Caco-2 (cell line): ENCODE data around the gene ABCC1. TPM values are rescaled to one million over a fixed set of nuclear protein-coding genes. Genes with fewer than 3 reads are reported as not detected.

Experiments used
- BruUV-seq: library from RNA; stranded (reverse); fragments of 400-500 nt; replicated peaks from 2 replicates; lab custom pipeline; 2021; lab: Mats Ljungman, UMichigan
- CTCF ChIA-PET: fragments of 300-600 bp; sonication (Branson Sonifier 250); formaldehyde crosslinking; loops from one replicate; lab custom pipeline; 2022; ENCODE audit warnings: antibody characterized with exemption; lab: Charles Lee
- POLR2A ChIA-PET: fragments of 300-600 bp; sonication (Branson Sonifier 250); formaldehyde crosslinking; loops from one replicate; lab custom pipeline; 2022; ENCODE audit warnings: antibody characterized with exemption; lab: Charles Lee
- DNase-seq, 2 experiments: peaks; one replicate each; pipeline versions ENCODE4 v3.0.0 to v3.0.0-alpha.2; 2020 to 2022
- H3K27me3 ChIP-seq: replicated peaks from 2 replicates; pipeline ENCODE4 v1.6.0; 2011; ENCODE audit warnings: low read length; ENCODE audit not compliant: control insufficient read depth, insufficient read depth
- H3K36me3 ChIP-seq: 2 replicates; pipeline ENCODE4 v1.5.1; 2011; ENCODE audit warnings: low read length; ENCODE audit not compliant: control insufficient read depth, insufficient read depth
- H3K4me1 ChIP-seq: fragments of 250-450 bp; sonication (Bioruptor Pico); 2 replicates; pipeline ENCODE4 v1.5.1; 2020; ENCODE audit warnings: mild to moderate bottlenecking
- H3K4me3 ChIP-seq: 2 replicates; pipeline ENCODE4 v1.5.1; 2011; ENCODE audit warnings: low read depth, mild to moderate bottlenecking, control low read depth, low read length
- H3K9me3 ChIP-seq: fragments of 250-450 bp; sonication (Bioruptor Pico); 2 replicates; pipeline ENCODE4 v1.5.1; 2020; ENCODE audit warnings: mild to moderate bottlenecking, moderate library complexity
- H3K27ac Mint-ChIP-seq: one replicate; pipeline ENCODE4 v1.8.0; 2022; ENCODE audit warnings: mixed read lengths; ENCODE audit not compliant: unreplicated experiment
- H3K27me3 Mint-ChIP-seq: one replicate; pipeline ENCODE4 v1.8.0; 2022; ENCODE audit warnings: mixed read lengths; ENCODE audit not compliant: insufficient read depth, unreplicated experiment
- H3K36me3 Mint-ChIP-seq: one replicate; pipeline ENCODE4 v1.8.0; 2022; ENCODE audit warnings: mild to moderate bottlenecking, mixed read lengths; ENCODE audit not compliant: insufficient read depth, unreplicated experiment
- H3K4me1 Mint-ChIP-seq: one replicate; pipeline ENCODE4 v1.8.0; 2022; ENCODE audit warnings: low read depth, mixed read lengths; ENCODE audit not compliant: unreplicated experiment
- H3K4me3 Mint-ChIP-seq: one replicate; pipeline ENCODE4 v1.8.0; 2022; ENCODE audit warnings: mild to moderate bottlenecking, moderate library complexity, mixed read lengths; ENCODE audit not compliant: unreplicated experiment
- H3K9me3 Mint-ChIP-seq: one replicate; pipeline ENCODE4 v1.8.0; 2022; ENCODE audit warnings: mixed read lengths; ENCODE audit not compliant: unreplicated experiment
- intact Hi-C: fragments of 100-400 bp; cut with micrococcal nuclease; formaldehyde crosslinking; loops from one replicate; pipeline ENCODE4 v1.10.0; 2022; ENCODE audit not compliant: unreplicated experiment
- total RNA-seq: library from RNA; stranded (reverse); gene quantifications from 2 replicates; pipeline ENCODE4 v1.2.3, GENCODE V29; 2022
- TF ChIP-seq, protein P1 (sequence below), 2 experiments: fragments of 200-600 bp in 1 of 2; IDR thresholded peaks; 1 replicate in 1 of 2; 2 replicates in 1 of 2; pipeline versions ENCODE4 v1.5.1 to v1.8.0; 2011 to 2022; ENCODE audit warnings: antibody characterized with exemption in 1 of 2, control low read depth in 1 of 2, inconsistent platforms in 1 of 2, low read depth in 1 of 2, low read length in 1 of 2, mild to moderate bottlenecking in 1 of 2, moderate library complexity in 1 of 2; ENCODE audit not compliant: insufficient read depth in 1 of 2, severe bottlenecking in 1 of 2, unreplicated experiment in 1 of 2

The ABCC1 gene
- total RNA-seq, 1 experiment from 2014 or later, result 22.3 TPM

GRCh38 chr16:15967655-15968315 lies 18.4 kb downstream of the ABCC1 start:
- H3K36me3 Mint-ChIP-seq, result peaks cover 25% of the 10 kb centered on the region
- H3K27me3 ChIP-seq, result no peaks in the 10 kb centered on the region
- CTCF ChIA-PET, result no interaction called here
- H3K27ac Mint-ChIP-seq, result no peak overlapping the region
- H3K4me1 ChIP-seq, result peaks cover 10% of the 10 kb centered on the region; the same call in 1 of the 2 replicates
- BruUV-seq, result no TSS peak
- H3K9me3 ChIP-seq, result peaks cover 5% of the 10 kb centered on the region; the same call in 1 of the 2 replicates
- no peaks in the 10 kb centered on the region for H3K27me3 Mint-ChIP-seq
- no peak for DNase-seq
- TF ChIP-seq, protein P1, sequence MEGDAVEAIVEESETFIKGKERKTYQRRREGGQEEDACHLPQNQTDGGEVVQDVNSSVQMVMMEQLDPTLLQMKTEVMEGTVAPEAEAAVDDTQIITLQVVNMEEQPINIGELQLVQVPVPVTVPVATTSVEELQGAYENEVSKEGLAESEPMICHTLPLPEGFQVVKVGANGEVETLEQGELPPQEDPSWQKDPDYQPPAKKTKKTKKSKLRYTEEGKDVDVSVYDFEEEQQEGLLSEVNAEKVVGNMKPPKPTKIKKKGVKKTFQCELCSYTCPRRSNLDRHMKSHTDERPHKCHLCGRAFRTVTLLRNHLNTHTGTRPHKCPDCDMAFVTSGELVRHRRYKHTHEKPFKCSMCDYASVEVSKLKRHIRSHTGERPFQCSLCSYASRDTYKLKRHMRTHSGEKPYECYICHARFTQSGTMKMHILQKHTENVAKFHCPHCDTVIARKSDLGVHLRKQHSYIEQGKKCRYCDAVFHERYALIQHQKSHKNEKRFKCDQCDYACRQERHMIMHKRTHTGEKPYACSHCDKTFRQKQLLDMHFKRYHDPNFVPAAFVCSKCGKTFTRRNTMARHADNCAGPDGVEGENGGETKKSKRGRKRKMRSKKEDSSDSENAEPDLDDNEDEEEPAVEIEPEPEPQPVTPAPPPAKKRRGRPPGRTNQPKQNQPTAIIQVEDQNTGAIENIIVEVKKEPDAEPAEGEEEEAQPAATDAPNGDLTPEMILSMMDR (IDR thresholded peaks at IDR 0.05; ENCODE audit: insufficient read depth in 1 of 2, low read depth in 1 of 2, low read length in 1 of 2, severe bottlenecking in 1 of 2, unreplicated experiment in 1 of 2), result no peak
- no peak overlapping the region for H3K4me3 Mint-ChIP-seq
- H3K4me3 ChIP-seq, result no peak overlapping the region
- H3K4me1 Mint-ChIP-seq, result peaks cover 9% of the 10 kb centered on the region
- POLR2A ChIA-PET, result no interaction called here
- intact Hi-C loops, result no loop called here
- H3K9me3 Mint-ChIP-seq, result peaks cover 30% of the 10 kb centered on the region
- no peaks in the 10 kb centered on the region for H3K36me3 ChIP-seq

GRCh38 chr16:15970202-15970601 lies 20.8 kb downstream of the ABCC1 start:
- no peak overlapping the region for H3K4me3 Mint-ChIP-seq
- peaks cover 29% of the 10 kb centered on the region for H3K36me3 Mint-ChIP-seq
- ChIA-PET POLR2A (no interaction called here), CTCF (no interaction called here)
- H3K4me1 Mint-ChIP-seq, result peaks cover 9% of the 10 kb centered on the region
- no peak for DNase-seq
- intact Hi-C loops, result no loop called here
- Histone ChIP-seq H3K27me3 (no peaks in the 10 kb centered on the region), H3K9me3 (peaks cover 2% of the 10 kb centered on the region; the same call in 1 of the 2 replicates), H3K4me1 (peaks cover 10% of the 10 kb centered on the region; the same call in 1 of the 2 replicates), H3K4me3 (no peak overlapping the region), H3K36me3 (no peaks in the 10 kb centered on the region)
- H3K27ac Mint-ChIP-seq, result no peak overlapping the region
- peaks cover 23% of the 10 kb centered on the region for H3K9me3 Mint-ChIP-seq
- H3K27me3 Mint-ChIP-seq, result no peaks in the 10 kb centered on the region
- TF ChIP-seq, protein P1 (IDR thresholded peaks at IDR 0.05; ENCODE audit: insufficient read depth in 1 of 2, low read depth in 1 of 2, low read length in 1 of 2, severe bottlenecking in 1 of 2, unreplicated experiment in 1 of 2), result no peak
- no TSS peak for BruUV-seq

GRCh38 chr16:15970743-15971439 lies 21.5 kb downstream of the ABCC1 start:
- Mint-ChIP-seq H3K4me1 (peaks cover 9% of the 10 kb centered on the region), H3K9me3 (peaks cover 23% of the 10 kb centered on the region), H3K36me3 (peaks cover 30% of the 10 kb centered on the region), H3K27me3 (no peaks in the 10 kb centered on the region), H3K27ac (peak overlapping the region; percentile 91), H3K4me3 (peak overlapping the region; percentile 41)
- Histone ChIP-seq H3K36me3 (no peaks in the 10 kb centered on the region), H3K4me1 (peaks cover 10% of the 10 kb centered on the region; the same call in 1 of the 2 replicates), H3K27me3 (no peaks in the 10 kb centered on the region), H3K4me3 (no peak overlapping the region), H3K9me3 (peaks cover 2% of the 10 kb centered on the region; the same call in 1 of the 2 replicates)
- no TSS peak for BruUV-seq
- intact Hi-C loops, result no loop called here
- TF ChIP-seq, protein P1 (IDR thresholded peaks at IDR 0.05; ENCODE audit: insufficient read depth in 1 of 2, low read depth in 1 of 2, low read length in 1 of 2, severe bottlenecking in 1 of 2, unreplicated experiment in 1 of 2), result no peak
- no peak for DNase-seq
- ChIA-PET CTCF (no interaction called here), POLR2A (no interaction called here)
